Pancreas (tissue), 10 donors: ENCODE measurements around the gene PDZD2. TPM values are rescaled to one million over a fixed set of nuclear protein-coding genes. Genes with fewer than 3 reads are reported as not detected.
"Not testable (repeated sequence)": the region's sequence is repeated elsewhere in the genome, so short reads cannot be mapped to it uniquely, and the experiment has no call there.

ENCODE experiments used
- ATAC-seq, 4 donors: fragments of 200-7000 bp; cut with Tn5 transposase; one replicate each; pipeline versions ENCODE4 v1.8.0 to v1.9.1; 2020; ENCODE audit warnings: mild to moderate bottlenecking in 4 of 4, moderate library complexity in 4 of 4
- DNase-seq, 6 donors: peaks; one replicate each; pipeline ENCODE4 v3.0.0-alpha.2; 2020
- FAIRE-seq: peaks from 2 replicates; lab custom pipeline; 2012; peaks lifted over from hg19 to GRCh38; lab: Jason Lieb, UNC
- H3K27ac ChIP-seq, 4 donors: fragments of 200-600 bp; sonication (generic); 1 replicate in 3 of 4; 2 replicates in 1 of 4; pipeline versions ENCODE4 v1.5.0 to v1.8.0; 2020
- H3K27me3 ChIP-seq, 4 donors: fragments of 200-600 bp; one replicate each; pipeline ENCODE4 v1.8.0; 2021
- H3K36me3 ChIP-seq, 3 donors: fragments of 200-600 bp; sonication (generic) in 1 of 3; one replicate each; pipeline versions ENCODE4 v1.5.0 to v1.8.0; 2020 to 2021
- H3K4me1 ChIP-seq, 3 donors: fragments of 200-600 bp; one replicate each; pipeline ENCODE4 v1.8.0; 2021
- H3K4me3 ChIP-seq, 4 donors: fragments of 200-600 bp; sonication (generic) in 2 of 4; one replicate each; pipeline versions ENCODE4 v1.5.0 to v1.8.0; 2020 to 2021
- H3K9me3 ChIP-seq, 4 donors: fragments of 200-600 bp; one replicate each; pipeline ENCODE4 v1.8.0; 2021
- WGBS, 2 donors: extraction: QIAGEN DNeasy Blood & Tissue Kit; methylation state at CpG; one replicate each; pipeline ENCODE4 v1.1.7; 2013; 5-methylcytosine and 5-hydroxymethylcytosine counted together
- intact Hi-C, 3 donors: fragments of 100-400 bp; cut with DNase I; formaldehyde crosslinking; loops; one replicate each; pipeline versions ENCODE4 v1.11.1 to v1.14.2; 2022
- polyA plus RNA-seq, 2 donors: library from polyadenylated mRNA; stranded (reverse); fragments of 200-250 nt; gene quantifications; one replicate each; pipeline ENCODE4 v1.2.3, GENCODE V29; 2013
- total RNA-seq, 6 donors: library from RNA; stranded (reverse); fragmentation: NEBNext Ultra II Directional in 4 of 6; extraction: Animal tissue kit (Norgen Biotek cat#: 25700) in 4 of 6; gene quantifications; one replicate each; pipeline versions ENCODE4 v1.2.1 to v1.2.4, GENCODE V29; 2021 to 2023
- TF ChIP-seq, protein P1 (sequence below), 4 donors: fragments of 200-600 bp; sonication (generic) in 3 of 4; IDR thresholded peaks; one replicate each; pipeline versions ENCODE4 v1.5.0 to v1.8.0; 2021; ENCODE audit warnings: antibody characterized with exemption in 4 of 4
- donor health status: healthy with polysubstance abuse.
- donor health status: DM: no; HTN: no; CAD: no; lungs with moderate emphysema.
- donor health status: DM: no; HTN: no; CAD: no.
- donor health status: control.
- donor health status: control.
- donor health status: Bipolar disorder and iron deficiency.
- donor health status: DM: yes; HTN: yes; CAD: no.
- donor health status: DM: no; HTN: no; CAD: no.
- donor health status: DM: no; HTN: no; CAD: no.
- donor health status: DM: yes; HTN: yes; CAD: no.

The PDZD2 gene
- total and polyA plus RNA-seq, 8 donors: 1.4 to 4.5 (median 3.3) TPM

DNA sequence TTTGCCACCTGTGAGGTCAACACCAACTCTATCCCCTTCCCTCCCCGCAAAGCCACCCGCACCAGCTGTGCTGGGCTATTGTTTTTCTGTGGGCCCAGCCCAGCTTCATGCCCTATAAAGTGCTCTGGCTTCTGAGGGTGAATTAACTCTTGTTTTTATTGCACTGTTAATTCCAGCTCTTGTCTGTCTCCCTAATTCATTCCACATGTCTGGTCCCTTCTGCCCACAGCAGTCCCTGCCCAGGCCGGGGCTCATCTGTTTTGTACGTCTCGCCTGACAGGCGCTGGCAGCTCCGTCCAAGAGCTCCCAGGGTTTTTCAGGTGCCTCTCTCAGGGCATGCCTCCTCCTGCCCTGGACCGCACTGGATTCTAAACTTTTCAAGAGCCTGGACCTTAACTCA is 118.9 kb downstream of the PDZD2 start:
- Histone ChIP-seq H3K27me3 (no peaks in the 10 kb centered on the region), H3K36me3 (no peaks in the 10 kb centered on the region), H3K9me3 (no peaks in the 10 kb centered on the region), H3K27ac (no peak overlapping the region), H3K4me1 (no peaks in the 10 kb centered on the region), H3K4me3 (no peak overlapping the region)
- no peak for DNase-seq
- 77 to 86% methylated on average over 8 of the region's 8 CpGs for WGBS, 2 donors
- intact Hi-C loops: no loop called here
- FAIRE-seq: no peak
- TF ChIP-seq, protein P1, sequence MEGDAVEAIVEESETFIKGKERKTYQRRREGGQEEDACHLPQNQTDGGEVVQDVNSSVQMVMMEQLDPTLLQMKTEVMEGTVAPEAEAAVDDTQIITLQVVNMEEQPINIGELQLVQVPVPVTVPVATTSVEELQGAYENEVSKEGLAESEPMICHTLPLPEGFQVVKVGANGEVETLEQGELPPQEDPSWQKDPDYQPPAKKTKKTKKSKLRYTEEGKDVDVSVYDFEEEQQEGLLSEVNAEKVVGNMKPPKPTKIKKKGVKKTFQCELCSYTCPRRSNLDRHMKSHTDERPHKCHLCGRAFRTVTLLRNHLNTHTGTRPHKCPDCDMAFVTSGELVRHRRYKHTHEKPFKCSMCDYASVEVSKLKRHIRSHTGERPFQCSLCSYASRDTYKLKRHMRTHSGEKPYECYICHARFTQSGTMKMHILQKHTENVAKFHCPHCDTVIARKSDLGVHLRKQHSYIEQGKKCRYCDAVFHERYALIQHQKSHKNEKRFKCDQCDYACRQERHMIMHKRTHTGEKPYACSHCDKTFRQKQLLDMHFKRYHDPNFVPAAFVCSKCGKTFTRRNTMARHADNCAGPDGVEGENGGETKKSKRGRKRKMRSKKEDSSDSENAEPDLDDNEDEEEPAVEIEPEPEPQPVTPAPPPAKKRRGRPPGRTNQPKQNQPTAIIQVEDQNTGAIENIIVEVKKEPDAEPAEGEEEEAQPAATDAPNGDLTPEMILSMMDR (IDR thresholded peaks at IDR 0.05): no peak
- ATAC-seq: no peak

GRCh38 chr5:31758803-31759425 is 120.0 kb downstream of the PDZD2 start:
- WGBS, 2 donors: 38 to 45% methylated on average over 11 of the region's 11 CpGs
- DNase-seq (no peak), FAIRE-seq (no peak), ATAC-seq (no peak)
- intact Hi-C loops: no loop called here
- Histone ChIP-seq H3K27me3 (no peaks in the 10 kb centered on the region), H3K4me1 (no peaks in the 10 kb centered on the region), H3K4me3 (no peak overlapping the region), H3K27ac (no peak overlapping the region), H3K36me3 (no peaks in the 10 kb centered on the region), H3K9me3 (no peaks in the 10 kb centered on the region)
- TF ChIP-seq, protein P1 (IDR thresholded peaks at IDR 0.05): no peak

DNA sequence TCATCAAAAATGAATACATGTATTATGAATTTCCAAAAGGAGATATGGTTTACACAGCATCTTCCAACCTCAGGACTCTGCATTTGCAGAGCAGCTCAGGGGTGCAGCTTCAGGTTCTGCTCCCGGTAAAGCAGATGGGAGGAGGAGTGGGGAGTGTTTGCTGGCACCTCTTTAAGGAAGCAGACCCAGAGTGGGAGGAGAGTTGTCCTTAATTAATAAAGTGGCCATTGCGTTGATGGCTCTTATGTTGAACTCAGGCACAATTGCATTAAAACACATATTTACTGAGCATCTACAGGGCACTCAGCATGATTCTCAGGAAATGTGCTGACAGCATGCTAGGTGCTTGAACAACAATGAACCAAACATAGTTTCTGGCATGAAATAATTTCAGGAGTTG is 121.0 kb downstream of the PDZD2 start:
- TF ChIP-seq, protein P1 (IDR thresholded peaks at IDR 0.05): no peak
- FAIRE-seq (no peak), DNase-seq (no peak), ATAC-seq (peak in 2 of 4 donors; percentile 33 to 34)
- intact Hi-C loops: no loop called here
- Histone ChIP-seq H3K27me3 (no peaks in the 10 kb centered on the region), H3K4me1 (no peaks in the 10 kb centered on the region), H3K4me3 (no peak overlapping the region), H3K9me3 (no peaks in the 10 kb centered on the region), H3K36me3 (no peaks in the 10 kb centered on the region), H3K27ac (no peak overlapping the region)
- WGBS, 2 donors: 42 to 58% methylated on average over 2 of the region's 2 CpGs

- H3K4me3 ChIP-seq: no peak overlapping the region
- no peaks in the 10 kb centered on the region for H3K27me3 ChIP-seq
- TF ChIP-seq, protein P1 (IDR thresholded peaks at IDR 0.05): no peak
- no peaks in the 10 kb centered on the region for H3K4me1 ChIP-seq
- WGBS, 2 donors: 42 to 82% methylated on average over 5 of the region's 5 CpGs
- H3K9me3 ChIP-seq: no peaks in the 10 kb centered on the region
- FAIRE-seq (no peak), DNase-seq (no peak), ATAC-seq (no peak)
- no peak overlapping the region for H3K27ac ChIP-seq
- H3K36me3 ChIP-seq: no peaks in the 10 kb centered on the region
- intact Hi-C loops: no loop called here
Measured at GRCh38 chr5:31761877-31762276, 122.9 kb downstream of the PDZD2 start.

DNA sequence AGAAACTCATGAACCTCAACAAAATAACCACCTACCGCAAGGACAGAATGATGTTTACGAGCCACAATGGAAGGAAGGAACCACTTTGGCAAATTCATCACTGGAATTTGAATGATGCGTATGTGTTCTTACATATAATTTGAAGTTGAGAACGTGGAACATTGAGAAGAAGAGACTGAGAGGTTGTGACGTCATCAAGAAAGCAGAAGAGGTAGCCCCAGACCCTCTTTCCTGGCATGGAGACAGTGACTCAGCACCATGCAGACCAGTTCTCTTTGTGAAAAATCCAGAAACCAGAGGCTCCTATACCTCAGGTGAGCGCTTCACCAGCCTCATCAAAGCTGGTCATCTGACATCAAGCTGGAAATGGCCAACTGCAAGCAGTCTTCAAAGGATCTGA is 124.5 kb downstream of the PDZD2 start:
- H3K36me3 ChIP-seq: no peaks in the 10 kb centered on the region
- TF ChIP-seq, protein P1 (IDR thresholded peaks at IDR 0.05): no peak
- no peak overlapping the region for H3K27ac ChIP-seq
- 73 to 79% methylated on average over 6 of the region's 6 CpGs for WGBS, 2 donors
- no peak for ATAC-seq
- intact Hi-C loops: no loop called here
- no peak for DNase-seq
- no peak overlapping the region for H3K4me3 ChIP-seq
- no peaks in the 10 kb centered on the region for H3K9me3 ChIP-seq
- no peaks in the 10 kb centered on the region for H3K4me1 ChIP-seq
- no peak for FAIRE-seq
- H3K27me3 ChIP-seq: no peaks in the 10 kb centered on the region

GRCh38 chr5:31764687-31765086 is 125.8 kb downstream of the PDZD2 start:
- H3K36me3 ChIP-seq, intact Hi-C loops, DNase-seq, H3K27me3 ChIP-seq, FAIRE-seq, H3K9me3 ChIP-seq, H3K4me1 ChIP-seq, H3K4me3 ChIP-seq, H3K27ac ChIP-seq, ATAC-seq: not testable (repeated sequence)
- WGBS, 2 donors: 63 to 73% methylated on average over 14 of the region's 14 CpGs
